Muscle layer of duodenum (tissue), 2 donors: ENCODE data around the gene ALAS1.

ENCODE experiments used
- H3K27ac ChIP-seq: one replicate; pipeline ENCODE4 v1.7.0; 2013; ENCODE audit warnings: mild to moderate bottlenecking, low read length
- H3K27me3 ChIP-seq: one replicate; pipeline ENCODE4 v1.7.0; 2013; ENCODE audit warnings: low read depth, mild to moderate bottlenecking, control low read depth, low read length
- H3K36me3 ChIP-seq, 2 donors: one replicate each; pipeline ENCODE4 v1.7.0; 2013; ENCODE audit warnings: low read length in 2 of 2, control low read depth in 1 of 2, mild to moderate bottlenecking in 1 of 2; ENCODE audit not compliant: insufficient read depth in 2 of 2, control insufficient read depth in 1 of 2
- H3K4me1 ChIP-seq, 2 donors: one replicate each; pipeline ENCODE4 v1.7.0; 2013; ENCODE audit warnings: low read length in 2 of 2, mild to moderate bottlenecking in 2 of 2, control low read depth in 1 of 2, moderate library complexity in 1 of 2; ENCODE audit not compliant: insufficient read depth in 2 of 2, control insufficient read depth in 1 of 2
- H3K4me3 ChIP-seq, 2 donors: one replicate each; pipeline ENCODE4 v1.7.0; 2013; ENCODE audit warnings: low read length in 2 of 2, low read depth in 1 of 2, mild to moderate bottlenecking in 1 of 2
- H3K9me3 ChIP-seq, 2 donors: one replicate each; pipeline ENCODE4 v1.7.0; 2013; ENCODE audit warnings: low read length in 2 of 2, control low read depth in 1 of 2, mild to moderate bottlenecking in 1 of 2; ENCODE audit not compliant: control insufficient read depth in 1 of 2
- donor health status: healthy.

ALAS1 gene

DNA sequence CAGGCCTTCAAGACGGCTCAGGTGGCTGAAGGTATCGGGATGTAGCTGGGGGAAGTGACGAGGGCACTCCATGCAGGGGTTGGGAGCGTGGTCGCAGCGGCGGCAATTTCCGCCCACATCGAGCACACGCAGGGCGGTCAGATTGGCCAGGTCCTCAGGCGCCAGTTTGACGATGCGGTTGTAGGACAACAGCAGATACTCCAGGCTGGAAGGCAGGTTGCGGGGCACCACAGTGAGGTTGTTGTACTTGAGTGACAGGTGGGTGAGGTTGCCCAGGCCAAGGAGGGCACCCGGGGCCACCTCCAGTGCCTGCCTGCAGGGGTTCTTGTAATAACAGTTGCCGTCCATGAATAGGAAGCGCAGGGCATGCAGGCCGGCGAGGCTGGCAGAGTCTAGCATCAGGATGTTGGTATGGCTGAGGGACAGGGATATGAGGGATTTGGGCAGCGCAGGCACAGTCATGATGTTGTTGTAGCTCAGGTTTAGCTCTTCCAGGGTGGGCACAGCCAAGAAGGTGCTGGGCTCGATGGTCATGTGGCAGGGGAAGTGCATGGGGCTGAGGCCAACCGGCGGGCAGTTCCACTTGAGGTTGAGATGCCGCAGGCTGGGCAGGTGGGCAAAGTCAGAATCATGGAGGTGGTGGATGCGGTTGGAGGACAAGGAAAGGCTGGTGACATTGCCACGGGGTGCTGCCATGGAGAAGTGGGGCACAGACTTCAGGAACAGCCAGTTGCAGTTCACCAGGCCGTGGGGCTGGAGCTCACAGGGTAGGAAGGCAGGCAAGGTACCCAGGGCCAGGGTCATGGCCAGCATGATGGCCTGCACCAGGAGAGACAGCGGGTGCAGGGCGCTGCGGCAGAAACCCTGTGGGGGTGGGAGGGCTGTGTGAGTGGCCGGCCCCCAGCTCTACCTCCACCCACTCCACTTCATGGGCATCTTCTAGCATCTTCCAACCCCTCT is 25.8 kb downstream of the ALAS1 start:
- Histone ChIP-seq H3K9me3 (no peaks in the 10 kb centered on the region), H3K27ac (no peak overlapping the region), H3K4me1 (peaks cover 0 to 5% of the 10 kb centered on the region in 2 donors), H3K27me3 (no peaks in the 10 kb centered on the region), H3K36me3 (peaks cover 0 to 9% of the 10 kb centered on the region in 2 donors), H3K4me3 (no peak overlapping the region)

DNA sequence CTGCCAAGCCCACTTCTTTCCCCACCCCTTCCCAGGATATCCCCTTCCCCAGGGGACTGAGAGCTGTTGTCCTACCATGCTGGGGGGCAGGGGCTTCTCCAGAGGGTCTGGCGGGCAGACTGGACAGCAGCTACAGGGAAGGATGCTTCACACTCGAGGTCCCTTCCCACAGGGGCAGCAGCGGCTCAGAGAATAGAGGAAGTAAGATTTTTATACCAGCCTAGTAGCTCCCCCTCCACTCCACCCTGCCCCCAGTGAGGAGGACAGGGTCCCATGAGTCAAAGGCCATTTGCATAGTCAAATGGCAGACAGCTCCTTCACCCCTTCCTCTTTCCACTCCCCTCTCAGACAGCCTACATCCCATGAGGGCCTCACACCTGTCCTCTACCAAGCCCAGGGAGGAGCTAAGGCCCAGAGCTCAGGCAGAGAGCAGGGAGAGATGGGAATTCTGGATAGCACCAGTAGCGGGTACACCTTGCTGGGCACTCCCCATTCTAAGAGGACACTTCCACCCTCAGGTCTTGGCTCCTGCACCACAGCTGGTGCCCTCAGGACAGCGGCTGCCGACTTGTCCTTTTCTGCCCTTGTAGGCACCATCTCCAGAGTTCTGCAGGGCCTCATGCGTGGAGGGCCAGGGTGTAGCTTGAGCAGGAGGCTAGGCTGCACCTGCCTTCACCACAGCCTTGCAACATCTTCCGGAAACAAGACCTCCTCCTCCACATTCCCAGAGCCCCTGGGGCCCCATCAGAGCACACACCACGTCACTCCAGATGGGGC is 27.7 kb downstream of the ALAS1 start, which contains the start of gene TLR9:
Gene TLR9, minus strand, starts transcription at position 194 of the 777 bp plus-strand sequence. Its CDS starts 116 bp downstream, at position 78.
- Histone ChIP-seq H3K4me3 (no peak within 1 kb of the TSS), H3K9me3 (no peaks in the 10 kb centered on the region), H3K4me1 (peaks cover 0 to 3% of the 10 kb centered on the region in 2 donors), H3K27me3 (no peaks in the 10 kb centered on the region), H3K36me3 (peaks cover 14 to 28% of the 10 kb centered on the region in 2 donors), H3K27ac (no peak within 1 kb of the TSS)

DNA sequence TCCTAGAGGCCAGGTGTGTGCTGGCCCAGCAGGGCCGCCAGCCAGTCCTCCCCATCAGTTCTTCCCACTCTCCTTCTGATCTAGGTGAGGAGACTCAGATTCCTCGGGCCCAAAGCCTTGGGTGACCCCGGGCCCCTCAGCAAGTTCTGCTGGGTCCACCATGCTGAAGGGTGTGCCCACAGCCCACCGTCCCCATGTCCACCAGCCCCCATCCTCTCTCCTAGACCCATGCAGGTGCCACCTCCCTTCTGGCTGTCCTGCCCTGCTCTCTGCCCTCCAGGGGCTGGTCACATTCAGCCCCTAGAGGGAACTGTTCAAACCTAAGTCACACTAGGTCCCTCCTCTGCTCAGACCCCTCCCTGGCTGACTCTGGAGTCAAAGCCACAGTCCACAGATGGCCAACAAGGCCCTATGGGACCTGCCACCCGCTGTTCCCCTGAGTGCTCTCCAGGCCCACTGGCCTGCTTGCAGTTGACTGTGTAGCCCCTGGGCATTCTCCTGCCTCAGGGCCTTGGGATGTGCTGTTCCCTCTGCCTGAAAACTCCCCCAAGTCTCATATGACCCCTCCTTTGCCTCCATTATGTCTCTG is 28.4 kb downstream of the ALAS1 start:
- H3K4me3 ChIP-seq: no peak overlapping the region
- H3K27me3 ChIP-seq: no peaks in the 10 kb centered on the region
- H3K9me3 ChIP-seq: no peaks in the 10 kb centered on the region
- no peak overlapping the region for H3K27ac ChIP-seq
- H3K36me3 ChIP-seq: peaks cover 20 to 35% of the 10 kb centered on the region in 2 donors
- H3K4me1 ChIP-seq: no peaks in the 10 kb centered on the region

DNA sequence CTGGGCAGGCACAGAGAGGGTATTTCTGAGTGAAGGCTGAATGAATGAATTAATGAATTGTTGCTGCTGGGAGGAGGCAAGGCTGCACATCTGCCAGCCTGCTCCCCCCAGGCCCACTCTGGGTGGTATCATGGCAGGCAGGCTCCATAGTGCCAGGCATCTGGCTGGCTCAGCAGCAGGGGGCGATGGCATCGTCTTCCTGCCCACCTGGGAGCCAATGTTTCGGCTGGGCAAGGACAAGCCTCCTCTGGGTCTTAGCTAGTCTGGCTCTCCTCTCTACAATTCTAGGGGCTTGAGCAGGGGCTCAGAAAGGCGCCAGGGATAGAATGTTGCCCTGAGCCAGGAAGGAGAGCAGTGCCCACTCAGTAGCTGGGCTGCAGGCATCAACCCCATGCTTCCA is 29.2 kb downstream of the ALAS1 start:
- Histone ChIP-seq H3K9me3 (no peaks in the 10 kb centered on the region), H3K27ac (no peak overlapping the region), H3K4me1 (no peaks in the 10 kb centered on the region), H3K36me3 (peaks cover 20 to 42% of the 10 kb centered on the region in 2 donors), H3K4me3 (no peak overlapping the region), H3K27me3 (no peaks in the 10 kb centered on the region)

DNA sequence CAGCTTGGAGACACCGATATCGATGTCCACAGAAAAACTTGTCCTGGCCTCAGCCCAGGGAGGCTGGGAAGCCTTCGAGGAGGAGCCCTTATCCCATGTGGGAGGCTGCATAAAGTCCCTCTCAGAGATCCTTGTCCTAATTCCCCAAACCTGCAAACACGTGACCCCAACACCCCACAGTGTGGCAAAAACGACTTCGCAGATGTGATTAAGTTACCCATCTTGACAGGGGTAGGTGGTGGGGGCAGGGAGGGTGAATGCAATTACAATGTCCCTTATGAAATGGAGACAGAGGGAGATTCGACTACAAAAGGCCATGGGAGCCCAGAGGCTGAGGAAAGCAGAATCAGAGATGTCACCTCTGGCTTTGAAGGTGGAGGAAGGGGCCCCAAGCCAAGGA is 29.8 kb downstream of the ALAS1 start:
- H3K27me3 ChIP-seq: no peaks in the 10 kb centered on the region
- H3K4me1 ChIP-seq: no peaks in the 10 kb centered on the region
- H3K4me3 ChIP-seq: no peak overlapping the region
- no peaks in the 10 kb centered on the region for H3K9me3 ChIP-seq
- H3K27ac ChIP-seq: no peak overlapping the region
- peaks cover 20 to 48% of the 10 kb centered on the region in 2 donors for H3K36me3 ChIP-seq

DNA sequence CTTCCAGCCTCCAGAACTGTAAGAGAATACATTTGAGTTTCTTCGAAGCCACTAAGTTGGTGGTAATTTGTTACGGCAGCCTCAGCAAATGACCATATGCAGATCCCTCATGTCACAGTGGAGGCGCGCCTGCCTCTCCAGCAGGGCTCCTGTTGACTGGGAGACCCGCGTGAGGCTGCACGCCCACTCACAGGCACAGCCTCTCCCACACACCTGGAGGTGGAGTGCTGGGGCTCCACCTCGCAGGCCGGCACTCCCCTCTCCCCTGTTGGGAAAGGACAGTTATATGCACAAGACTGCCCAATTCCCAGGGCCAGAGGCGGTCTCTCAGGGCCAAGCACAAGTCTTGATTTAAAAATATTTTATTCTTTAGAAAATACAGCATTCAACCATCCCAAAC is 30.3 kb downstream of the ALAS1 start:
- H3K36me3 ChIP-seq: peaks cover 20 to 53% of the 10 kb centered on the region in 2 donors
- H3K27me3 ChIP-seq: no peaks in the 10 kb centered on the region
- H3K9me3 ChIP-seq: no peaks in the 10 kb centered on the region
- H3K4me1 ChIP-seq: peaks cover 0 to 2% of the 10 kb centered on the region in 2 donors
- no peak overlapping the region for H3K4me3 ChIP-seq
- no peak overlapping the region for H3K27ac ChIP-seq

DNA sequence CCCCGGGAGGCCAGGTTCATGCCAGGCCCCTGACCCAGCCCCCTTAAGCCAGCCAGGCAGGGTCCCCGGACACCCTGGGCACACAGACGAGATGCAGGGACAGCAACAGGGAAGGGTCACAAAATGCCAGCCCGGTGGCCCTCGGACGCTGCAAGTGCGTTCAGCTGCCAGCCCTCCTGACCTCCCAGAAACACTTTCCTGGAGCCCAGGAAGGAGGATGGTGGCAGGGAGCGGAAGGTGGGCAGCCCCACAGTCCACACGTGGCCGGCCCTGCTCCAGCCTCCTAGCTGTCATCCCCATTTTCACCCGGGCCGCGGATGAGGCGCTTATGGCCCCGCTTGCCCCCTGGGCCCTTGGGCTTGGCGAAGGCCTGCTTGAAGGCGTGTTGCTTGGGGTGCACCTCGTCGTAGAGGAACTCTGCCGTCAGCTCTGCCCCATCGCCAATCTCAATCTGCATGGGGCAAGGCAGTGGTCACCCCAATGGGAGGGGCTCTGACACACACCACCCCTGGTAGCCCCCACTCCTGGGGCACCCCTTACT is 30.9 kb downstream of the ALAS1 start:
- Histone ChIP-seq H3K4me1 (peaks cover 0 to 2% of the 10 kb centered on the region in 2 donors), H3K4me3 (no peak overlapping the region), H3K27me3 (no peaks in the 10 kb centered on the region), H3K9me3 (no peaks in the 10 kb centered on the region), H3K27ac (no peak overlapping the region), H3K36me3 (peaks cover 21 to 56% of the 10 kb centered on the region in 2 donors)

DNA sequence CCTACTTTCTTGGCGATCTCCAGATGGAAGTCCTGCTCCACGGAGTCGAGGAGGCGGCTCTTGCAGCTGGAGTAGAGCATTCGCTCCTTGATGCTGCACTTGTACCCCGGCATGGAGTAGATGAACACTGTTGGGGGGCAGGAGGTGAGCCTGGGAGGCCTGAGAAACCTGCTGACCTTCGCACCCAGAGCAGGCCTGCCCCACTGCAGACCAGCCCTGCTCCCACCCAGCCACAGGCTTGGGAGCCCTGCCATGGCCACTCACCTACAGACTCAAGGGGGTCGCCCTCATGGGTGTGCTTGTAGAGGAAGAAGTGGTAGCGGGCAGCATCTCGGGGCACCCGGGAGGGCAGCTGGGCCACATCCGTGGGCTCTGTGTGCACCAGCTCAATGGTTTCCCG is 31.7 kb downstream of the ALAS1 start:
- peaks cover 24 to 64% of the 10 kb centered on the region in 2 donors for H3K36me3 ChIP-seq
- H3K27ac ChIP-seq: no peak overlapping the region
- H3K27me3 ChIP-seq: no peaks in the 10 kb centered on the region
- H3K4me3 ChIP-seq: no peak overlapping the region
- H3K4me1 ChIP-seq: peaks cover 0 to 2% of the 10 kb centered on the region in 2 donors
- no peaks in the 10 kb centered on the region for H3K9me3 ChIP-seq

DNA sequence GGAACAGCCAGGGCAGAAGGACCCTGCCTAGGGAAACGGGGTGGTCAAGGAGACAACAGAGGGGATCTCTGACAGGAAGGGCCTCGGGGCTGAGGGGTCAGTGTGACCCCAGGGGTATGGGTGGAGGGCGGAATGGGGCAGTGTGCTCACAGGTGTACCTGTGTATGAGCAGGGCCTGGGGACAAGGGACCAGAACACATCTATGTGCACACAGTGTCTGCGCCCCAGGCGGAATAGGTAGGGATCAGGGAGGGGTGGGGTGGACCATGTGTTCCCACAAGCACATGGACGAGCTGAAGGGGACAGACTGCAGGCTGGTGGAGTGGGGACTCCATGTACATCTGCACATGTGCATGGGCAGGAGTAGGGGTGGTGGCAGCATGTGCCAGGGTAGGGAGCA is 32.5 kb downstream of the ALAS1 start:
- Histone ChIP-seq H3K27ac (no peak overlapping the region), H3K36me3 (peaks cover 24 to 68% of the 10 kb centered on the region in 2 donors)

DNA sequence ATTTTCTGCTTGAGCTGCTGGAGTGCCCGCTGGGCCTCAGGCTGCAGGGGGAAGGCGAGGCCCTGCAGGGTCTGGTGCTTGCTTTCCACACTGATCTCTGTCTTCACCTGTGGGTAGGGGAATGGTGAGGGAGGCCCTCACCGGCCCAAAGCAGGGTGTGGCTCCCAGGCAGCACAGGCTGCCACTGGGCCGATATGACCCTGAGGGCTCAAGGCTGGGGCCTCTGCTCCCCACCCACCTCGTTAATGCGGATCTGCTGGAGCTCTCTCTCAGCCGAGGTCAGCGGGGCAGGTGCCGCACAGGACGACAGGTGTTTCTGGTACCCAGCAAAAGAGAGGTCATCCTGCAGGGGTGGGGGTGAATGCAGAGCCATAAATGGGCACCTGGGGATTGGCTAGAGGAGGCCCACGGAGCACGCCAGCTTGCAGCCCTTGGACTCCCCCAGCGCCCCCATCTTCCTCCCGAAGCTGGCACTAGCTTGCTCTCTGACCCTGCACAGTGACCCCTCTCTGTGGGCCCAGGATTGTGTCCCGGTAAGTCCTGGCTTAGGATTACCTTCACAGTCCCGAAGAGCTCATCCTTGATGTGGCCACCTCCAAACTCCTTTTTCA is 33.0 kb downstream of the ALAS1 start:
- H3K36me3 ChIP-seq: peaks cover 24 to 68% of the 10 kb centered on the region in 2 donors
- H3K4me3 ChIP-seq: no peak overlapping the region
- H3K27me3 ChIP-seq: no peaks in the 10 kb centered on the region
- peaks cover 0 to 8% of the 10 kb centered on the region in 2 donors for H3K4me1 ChIP-seq
- H3K9me3 ChIP-seq: no peaks in the 10 kb centered on the region
- H3K27ac ChIP-seq: no peak overlapping the region

More for the DNA sequence above, 32.5 kb downstream of the ALAS1 start:
- H3K4me1 ChIP-seq: peaks cover 0 to 4% of the 10 kb centered on the region in 2 donors
- no peaks in the 10 kb centered on the region for H3K27me3 ChIP-seq
- H3K9me3 ChIP-seq: no peaks in the 10 kb centered on the region
- no peak overlapping the region for H3K4me3 ChIP-seq
